ENCODE data around the gene CYB561D1. TPM values are rescaled to one million over a fixed set of nuclear protein-coding genes. Genes with fewer than 3 reads are reported as not detected.

CYB561D1 gene
- total and polyA plus RNA-seq, 10 of the 15 experiments (the other 5 are each of a cell fraction or from before 2014, with no cell fraction given), result 0.68 to 9.0 (median 3.3) TPM

- no peak overlapping the region for H3K27ac ChIP-seq (ENCODE audit: control insufficient read depth, insufficient read depth)
- POLR2A ChIA-PET, result interaction anchor here (0.6 to 4.4 kb wide), 7 partner anchors 14 to 579 kb away, joined by 3 to 26 read pairs (median 4); partner anchors contain the start of gene ATXN7L2
- no peaks in the 10 kb centered on the region for H3K36me3 ChIP-seq (ENCODE audit: control insufficient read depth in 2 of 2, insufficient read depth in 2 of 2, low read length in 1 of 2)
- no peak overlapping the region for H2AFZ ChIP-seq (ENCODE audit: control insufficient read depth, low read depth, low read length)
- DNase-seq (ENCODE audit: low read depth, low spot score) (no peak), ATAC-seq (no peak), FAIRE-seq (no peak)
- no peak overlapping the region for H3K4me3 ChIP-seq
- no peak for TF ChIP-seq NBN (IDR thresholded peaks at IDR 0.05)
- no peak for TF ChIP-seq YY1 (IDR thresholded peaks at IDR 0.05; ENCODE audit: low read depth, low read length)
- no peak for TF ChIP-seq EZH2 (IDR thresholded peaks at IDR 0.05; ENCODE audit: borderline replicate concordance, control insufficient read depth, low read depth, low read length)
- no peak for TF ChIP-seq PKNOX1 (IDR thresholded peaks at IDR 0.05)
- TF ChIP-seq EP300 (IDR thresholded peaks at IDR 0.05; ENCODE audit: borderline replicate concordance in 1 of 2, control insufficient read depth in 1 of 2, low read depth in 2 of 2, low read length in 2 of 2), result no peak
- no peak for TF ChIP-seq SRF (IDR thresholded peaks at IDR 0.05; ENCODE audit: low read depth in 2 of 2, low read length in 2 of 2)
- no peak for TF ChIP-seq GABPA (IDR thresholded peaks at IDR 0.05; ENCODE audit: low read depth)
- no peak for TF ChIP-seq ESRRA (IDR thresholded peaks at IDR 0.05; ENCODE audit: low read length)
- no peak for TF ChIP-seq ZNF384 (IDR thresholded peaks at IDR 0.05; ENCODE audit: borderline replicate concordance, low read depth, low read length)
- no peak for TF ChIP-seq TBL1XR1 (IDR thresholded peaks at IDR 0.05; ENCODE audit: low read depth, low read length)
- TF ChIP-seq NFYB (IDR thresholded peaks at IDR 0.05; ENCODE audit: insufficient read depth, low read depth, low read length), result no peak
- no peak for TF ChIP-seq CHD2 (IDR thresholded peaks at IDR 0.05; ENCODE audit: borderline replicate concordance, low read depth, low read length)
- TF ChIP-seq BCL11A (IDR thresholded peaks at IDR 0.05; ENCODE audit: low read depth, low read length), result no peak
- TF ChIP-seq EGR1 (IDR thresholded peaks at IDR 0.05; ENCODE audit: borderline replicate concordance in 1 of 2, low read depth in 2 of 2, low read length in 2 of 2), result no peak
- no peak for TF ChIP-seq RELB (IDR thresholded peaks at IDR 0.05; ENCODE audit: low read depth)
- no peak for TF ChIP-seq ZNF592 (IDR thresholded peaks at IDR 0.05)
- TF ChIP-seq BMI1 (IDR thresholded peaks at IDR 0.05; ENCODE audit: borderline replicate concordance), result no peak
- intact Hi-C loops (cut with micrococcal nuclease; ENCODE audit: unreplicated experiment), result loop anchor here (5.0 kb wide), 1 partner anchor 103 kb away; the partner anchor contains the start of gene PSMA5
- 71% methylated on average over 8 of the region's 8 CpGs for WGBS (ENCODE audit: insufficient coverage, insufficient replicate concordance, low lambda C conversion rate, missing lambda C conversion rate)
- H3K4me1 ChIP-seq (ENCODE audit: control insufficient read depth, insufficient read depth, low read length), result peaks cover 24% of the 10 kb centered on the region
- H3K79me2 ChIP-seq (ENCODE audit: control insufficient read depth, insufficient read depth, low read length), result no peaks in the 10 kb centered on the region
- SMC1A ChIA-PET (ENCODE audit: uncharacterized antibody, unreplicated experiment), result interaction anchor here (0.8 to 12.8 kb wide), 12 partner anchors 9 to 331 kb away, joined by 3 to 431 read pairs (median 4); partner anchors contain the start of genes AMIGO1, ATXN7L2, CYB561D1 and GNAI3
- RAD21 ChIA-PET (ENCODE audit: unreplicated experiment), result interaction anchor here (0.8 to 10.3 kb wide), 14 partner anchors 8 to 329 kb away, joined by 3 to 422 read pairs (median 6); partner anchors contain the start of genes AMIGO1, ATXN7L2, CYB561D1 and GNAI3
- H3K4me2 ChIP-seq (ENCODE audit: control insufficient read depth, insufficient read depth), result no peak overlapping the region
- no peaks in the 10 kb centered on the region for H3K27me3 ChIP-seq (replicated peaks in 1 of 2; ENCODE audit: control insufficient read depth in 2 of 2, insufficient read depth in 2 of 2, low read length in 1 of 2)
- CTCF ChIA-PET, result interaction anchor here (0.7 to 21.3 kb wide), 14 partner anchors 9 to 331 kb away, joined by 3 to 1280 read pairs (median 6); partner anchors contain the start of genes AMIGO1, ATXN7L2, CYB561D1 and PSMA5
- H3K9me3 ChIP-seq (replicated peaks; ENCODE audit: control insufficient read depth, insufficient read depth, low read length), result no peaks in the 10 kb centered on the region
- no peaks in the 10 kb centered on the region for H4K20me1 ChIP-seq (ENCODE audit: control insufficient read depth, insufficient read depth)
- H3K9ac ChIP-seq (ENCODE audit: control insufficient read depth, insufficient read depth, low read length), result no peak overlapping the region
- BruUV-seq (replicated peaks), result no TSS peak
- in situ Hi-C loops (cut with MboI), result loop anchor here (5.0 kb wide), 3 partner anchors 38 to 268 kb away; partner anchors contain the start of gene CYB561D1
Measured at GRCh38 chr1:109529881-109530456, 36.1 kb downstream of the CYB561D1 start.
